GM19023 (cell line): ENCODE results near the gene REEP5.
"Not testable (repeated sequence)": the region's sequence is repeated elsewhere in the genome, so short reads cannot be mapped to it uniquely, and the experiment has no call there.

Experiments used
- ATAC-seq: cut with Tn5 transposase; IDR thresholded peaks from one replicate; pipeline ENCODE4 v1.9.1; 2021; ENCODE audit warnings: mild to moderate bottlenecking, moderate library complexity; ENCODE audit not compliant: unreplicated experiment

The REEP5 gene

DNA sequence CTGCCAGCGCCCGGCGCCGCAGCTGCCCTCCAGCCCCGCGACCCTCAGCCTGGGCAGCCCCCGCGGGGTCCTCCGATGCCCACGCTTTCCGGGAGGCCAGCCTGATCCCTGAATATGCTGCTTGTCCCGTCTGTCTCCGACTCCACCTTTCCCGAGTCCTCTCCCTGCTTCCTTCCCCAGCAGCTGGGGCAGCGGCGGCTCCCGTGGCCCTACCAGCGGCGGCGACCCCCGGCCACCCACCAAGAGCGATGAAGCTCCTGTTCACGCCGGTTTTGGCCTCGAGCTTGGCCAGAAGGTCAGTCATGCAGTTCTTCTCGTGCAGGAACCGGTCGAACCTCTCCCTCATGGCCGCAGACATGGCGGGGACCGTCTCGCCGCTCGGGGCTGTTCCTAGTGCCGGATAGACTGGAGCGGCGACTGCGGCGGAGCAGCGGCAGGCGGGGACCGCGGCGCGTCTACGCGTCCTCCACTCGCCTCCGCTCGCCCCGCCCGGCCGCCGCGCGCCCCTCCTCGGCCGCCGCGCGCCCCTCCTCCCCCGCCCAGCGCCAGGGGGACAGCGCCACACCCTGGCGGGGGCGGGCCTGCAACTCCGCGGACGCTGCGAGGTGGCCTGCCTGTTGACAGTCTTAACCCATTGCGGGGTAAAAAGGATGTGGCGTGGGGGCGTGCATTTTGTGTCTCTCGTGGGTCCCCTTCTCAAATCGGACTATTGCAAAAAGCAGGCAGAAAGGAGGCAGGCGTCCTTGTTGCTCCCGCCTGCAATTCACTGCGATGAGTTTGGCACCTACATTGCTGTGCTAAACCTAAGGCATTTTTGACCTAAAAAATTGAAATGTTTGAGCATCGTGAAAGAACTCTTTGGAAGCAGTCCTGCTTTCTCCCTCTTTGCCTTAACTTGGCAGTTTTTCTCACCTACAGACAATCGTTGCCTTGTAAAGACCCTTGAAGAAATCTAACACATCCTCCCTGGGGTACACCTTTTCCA lies at the start of gene REEP5:
Gene REEP5 (minus strand): TSS at position 395 of the 985 bp plus-strand sequence. CDS start 37 bp downstream, at position 358.
- peak; percentile 70 for ATAC-seq

DNA sequence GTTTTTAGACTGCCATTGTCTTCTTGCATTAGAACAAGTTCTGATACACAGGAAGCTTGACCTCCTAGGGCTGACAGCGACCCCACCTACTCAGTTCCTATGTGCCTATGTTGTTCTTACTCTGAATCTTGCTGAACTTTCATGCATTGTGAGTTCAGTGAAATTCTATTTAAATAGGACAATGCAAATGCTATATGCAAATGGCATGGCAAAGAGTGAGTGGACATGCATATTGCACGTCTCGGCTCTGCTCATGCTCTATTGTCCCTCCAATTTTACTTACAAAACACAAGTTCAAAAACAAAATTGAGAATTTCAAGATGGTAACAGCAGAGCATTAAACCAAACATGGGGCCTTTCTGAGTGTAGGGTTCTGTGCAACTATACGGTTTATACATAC lies 49.2 kb upstream of the REEP5 start:
- no peak for ATAC-seq

DNA sequence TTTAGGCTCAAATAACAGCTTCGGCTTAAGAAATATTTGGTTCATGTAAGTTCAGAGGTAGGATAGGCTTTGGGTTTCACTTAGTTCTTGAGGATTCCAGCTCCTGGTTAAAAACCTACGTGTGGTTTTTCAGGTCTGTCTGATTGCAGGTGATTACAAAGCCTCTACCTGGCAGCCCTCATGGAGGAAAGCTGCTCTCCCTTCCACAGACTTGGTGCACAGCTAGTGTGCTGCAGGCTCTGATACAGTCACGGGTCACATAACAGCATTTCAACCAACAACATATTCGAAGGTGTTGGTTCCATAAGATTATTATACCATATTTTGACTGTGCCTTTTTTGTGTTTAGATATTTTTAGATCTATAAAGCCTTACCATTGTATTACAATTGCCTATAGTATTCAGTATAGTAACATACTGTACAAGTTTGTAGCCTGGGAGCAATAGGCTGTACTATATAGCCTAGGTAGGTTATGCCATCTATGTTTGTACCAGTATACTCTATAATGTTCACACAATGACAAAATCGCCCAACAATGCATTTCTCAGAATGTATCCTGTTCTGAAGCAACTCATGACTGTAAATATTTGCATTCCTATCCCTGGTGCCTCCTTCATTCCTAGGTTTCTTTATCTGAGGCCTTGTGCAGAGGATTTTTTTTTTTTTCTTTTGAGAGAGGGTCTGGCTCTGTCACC lies 46.5 kb upstream of the REEP5 start:
- ATAC-seq: no peak

DNA sequence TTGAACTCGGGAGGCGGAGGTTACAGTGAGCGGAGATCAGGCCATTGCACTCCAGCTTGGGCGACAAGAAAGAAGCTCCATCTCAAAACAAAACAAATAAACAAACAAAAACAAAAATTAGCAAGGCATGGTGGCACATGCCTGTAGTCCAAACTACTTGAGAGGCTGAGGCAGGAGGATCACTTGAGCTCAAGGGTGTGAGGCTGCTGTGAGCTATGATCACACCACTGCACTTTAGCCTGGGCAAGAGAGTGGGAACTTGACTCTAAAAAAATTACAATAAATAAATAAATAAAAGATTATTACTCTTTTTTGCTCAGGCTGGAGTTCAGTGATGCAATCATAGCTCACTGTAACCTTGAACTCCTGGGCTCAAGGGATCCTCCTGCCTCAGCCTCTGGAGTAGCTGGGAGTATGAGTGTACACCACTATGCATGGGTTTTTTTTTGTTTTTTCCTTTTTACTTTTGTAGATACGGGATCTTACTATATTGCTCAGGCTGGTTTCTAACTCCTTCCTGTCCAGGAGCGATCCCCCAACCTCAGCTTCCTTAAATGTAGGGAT lies 45.6 kb upstream of the REEP5 start:
- ATAC-seq: no peak

DNA sequence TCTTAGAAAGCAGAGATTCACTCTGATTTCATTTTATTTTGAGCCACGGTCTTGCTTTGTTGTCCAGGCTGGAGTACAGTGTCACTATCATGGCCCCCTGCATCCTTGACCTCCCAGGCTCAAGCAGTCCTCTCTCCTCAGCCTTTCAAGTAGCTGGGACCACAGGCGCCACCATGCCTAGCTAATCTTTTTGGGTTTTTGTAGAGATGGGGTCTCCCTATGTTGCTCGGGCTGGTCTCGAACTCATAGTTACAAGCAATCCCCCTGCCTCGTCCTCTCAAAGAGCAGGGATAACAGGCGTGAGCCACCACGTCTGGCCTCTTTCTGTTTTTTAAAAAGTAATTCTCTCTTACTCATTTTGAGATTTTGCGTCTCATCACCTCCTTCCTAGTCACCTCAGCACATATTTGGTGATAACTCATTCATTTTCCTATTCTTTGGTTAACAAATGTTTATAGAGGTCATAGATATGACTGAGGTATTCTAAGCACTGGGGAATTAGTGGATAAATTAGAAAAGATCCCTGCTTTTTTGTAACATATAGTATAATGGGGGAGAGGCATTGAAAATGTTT lies 43.8 kb upstream of the REEP5 start:
- no peak for ATAC-seq

DNA sequence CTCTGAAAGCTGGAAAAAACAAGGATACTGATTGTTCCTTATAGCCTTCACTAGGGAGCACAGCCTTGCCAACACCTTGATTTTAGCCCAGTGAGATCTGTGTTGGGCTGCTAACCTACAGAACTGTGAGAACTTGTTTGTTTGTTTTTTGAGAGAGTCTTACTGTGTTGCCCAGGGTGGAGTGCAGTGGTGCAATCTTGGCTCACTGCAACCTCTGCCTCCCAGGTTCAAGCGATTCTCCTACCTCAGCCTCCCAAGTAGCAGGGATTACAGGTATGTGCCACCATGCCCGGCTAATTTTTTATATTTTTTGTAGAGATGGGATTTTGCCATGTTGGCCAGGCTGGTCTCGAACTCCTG lies 41.3 kb upstream of the REEP5 start:
- ATAC-seq: not testable (repeated sequence)

DNA sequence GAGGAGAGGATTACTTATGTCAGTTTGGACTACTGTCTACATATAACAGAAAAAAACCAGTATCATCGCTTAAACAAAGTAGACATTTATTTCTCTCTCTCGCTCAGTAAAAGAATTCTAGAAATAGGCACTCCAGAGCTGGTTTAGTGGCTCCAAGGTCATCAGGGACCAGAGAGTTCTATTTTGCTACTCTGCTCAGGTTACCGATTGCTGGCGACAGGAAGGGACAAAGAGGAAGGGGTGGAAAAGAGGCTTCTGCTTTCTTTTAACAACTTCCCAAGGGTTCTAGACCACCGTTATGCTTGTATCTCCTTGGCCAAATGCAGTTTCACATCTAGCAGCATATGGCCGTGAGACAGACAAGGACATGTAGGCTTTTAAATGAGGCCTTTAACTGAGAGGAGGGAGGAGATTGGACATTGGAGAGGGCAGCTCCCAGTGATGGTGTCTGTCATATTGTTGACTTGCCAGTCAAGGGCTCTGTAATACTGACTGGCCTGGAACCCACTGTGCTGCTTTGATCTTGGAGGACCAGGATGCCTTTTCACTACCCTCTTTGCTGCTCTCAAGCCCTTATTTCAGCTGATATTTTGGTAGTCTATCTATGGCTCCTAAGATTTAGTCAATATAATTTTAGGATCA lies 39.0 kb upstream of the REEP5 start:
- ATAC-seq: no peak

DNA sequence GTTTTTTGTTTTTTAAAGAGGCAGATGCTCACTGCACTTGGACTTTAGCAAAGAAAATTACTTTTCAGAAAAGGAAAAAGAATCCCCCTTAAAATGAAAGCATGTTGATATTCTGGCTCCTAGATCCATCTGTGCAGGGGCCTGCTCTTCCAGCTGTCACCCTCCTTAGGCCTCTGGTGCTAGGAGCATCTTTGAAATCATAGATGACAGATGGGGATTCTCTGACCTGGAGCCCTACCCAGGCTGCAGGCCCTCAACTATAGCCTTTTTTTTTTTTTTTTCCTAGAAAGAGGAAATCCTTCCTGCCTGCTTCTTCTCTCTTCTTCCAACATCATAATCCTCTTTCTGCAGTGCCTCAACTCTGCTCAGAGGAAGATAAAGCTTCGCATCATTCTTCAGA lies 38.3 kb upstream of the REEP5 start:
- ATAC-seq: no peak

DNA sequence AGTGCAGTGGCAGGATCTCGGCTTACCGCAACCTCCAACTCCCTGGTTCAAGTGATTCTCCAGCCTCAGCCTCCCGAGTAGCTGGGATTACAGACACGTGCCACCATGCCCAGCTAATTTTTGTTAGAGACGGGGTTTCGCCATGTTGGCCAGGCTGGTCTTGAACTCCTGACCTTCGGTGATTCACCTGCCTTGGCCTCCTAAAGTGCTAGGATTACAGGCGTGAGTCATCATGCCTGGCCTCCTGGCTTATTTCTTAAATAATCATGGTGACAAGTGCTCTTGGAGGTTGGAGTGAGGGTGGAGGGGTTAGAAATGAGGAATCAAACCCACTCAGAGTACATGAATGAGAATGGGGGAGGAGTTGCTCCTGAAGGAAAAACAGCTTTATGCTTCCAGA lies 37.8 kb upstream of the REEP5 start:
- not testable (repeated sequence) for ATAC-seq

DNA sequence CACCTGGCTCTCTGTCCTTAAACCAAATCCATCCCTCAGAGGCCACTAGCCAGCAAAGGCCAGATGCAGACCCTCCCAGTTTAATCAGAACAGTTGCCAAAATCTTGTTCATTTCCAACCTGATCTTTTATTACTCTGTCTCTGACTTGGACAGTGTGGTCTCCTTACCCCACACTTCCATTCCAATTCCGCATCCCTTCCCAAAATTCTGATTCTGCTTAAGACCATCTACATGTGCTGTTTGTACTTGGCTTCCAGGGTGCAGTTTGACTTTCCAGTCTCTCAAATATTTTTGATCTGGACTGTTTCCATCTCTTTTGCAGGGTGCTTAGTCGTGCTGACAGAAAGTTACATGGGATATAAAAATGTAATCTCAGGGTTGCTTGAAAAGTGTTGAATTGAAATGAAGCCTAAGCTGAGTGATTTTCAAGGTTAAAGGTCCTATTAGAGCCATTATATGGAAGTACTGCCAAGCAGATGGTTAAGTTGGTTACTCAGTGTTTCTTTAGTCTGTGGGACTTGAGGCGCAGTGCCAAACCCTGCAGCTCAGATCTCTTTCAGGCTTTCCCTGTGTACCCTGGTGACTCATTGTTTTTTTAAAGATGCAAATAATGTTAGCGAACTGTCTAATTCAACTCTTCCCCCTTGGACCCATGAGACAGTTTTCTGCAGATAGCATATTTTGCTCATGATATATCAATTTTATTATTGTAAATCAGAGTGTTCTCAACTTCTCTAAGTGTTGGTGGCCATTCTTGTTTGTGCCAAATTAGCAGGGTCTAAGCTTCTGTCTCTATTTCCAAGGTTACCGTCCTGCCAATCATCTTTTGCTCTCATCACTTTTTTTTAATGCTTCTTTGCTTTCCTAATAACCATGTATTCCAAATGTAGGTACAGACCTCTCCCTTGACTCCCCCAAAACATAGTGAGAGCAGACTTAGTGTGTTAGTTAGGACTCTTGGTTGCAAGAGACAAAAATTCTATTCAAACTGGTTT lies 36.4 kb upstream of the REEP5 start:
- peak; percentile 77 for ATAC-seq

DNA sequence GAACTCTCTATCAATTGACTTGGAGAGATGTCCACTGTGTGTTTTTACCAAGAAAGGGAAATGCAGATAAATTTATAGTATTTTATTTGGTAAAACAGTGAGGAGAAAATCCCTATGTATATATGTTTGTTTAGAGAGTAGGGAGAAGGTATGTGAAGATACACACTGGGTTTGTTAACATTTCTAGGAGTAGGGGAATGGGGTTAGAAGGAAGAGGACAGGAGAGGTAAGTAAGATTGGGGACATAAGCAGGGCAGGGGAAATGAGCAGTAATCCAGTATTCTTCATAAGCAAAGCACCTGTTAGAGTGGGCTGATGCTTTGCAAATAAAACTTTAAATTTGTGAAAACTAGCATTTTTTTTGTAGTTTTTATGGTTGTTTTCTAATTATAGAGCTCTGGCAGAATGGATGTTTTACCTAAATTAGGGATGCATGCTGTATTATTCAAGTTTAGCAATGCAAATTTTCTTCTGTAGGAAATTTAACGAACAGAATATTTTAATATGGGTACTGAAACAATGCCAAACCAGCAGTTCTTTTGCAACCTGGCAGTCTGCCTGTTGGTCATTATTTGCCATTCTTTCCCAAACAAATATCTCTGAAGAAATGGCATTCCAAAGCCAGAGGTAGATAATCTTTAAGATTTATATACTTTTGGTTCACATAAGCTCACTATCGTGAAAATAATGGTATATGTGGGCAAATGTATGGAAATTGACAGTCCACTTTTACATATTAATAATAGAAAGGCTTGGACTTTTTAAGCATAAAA lies 35.2 kb upstream of the REEP5 start:
- no peak for ATAC-seq

DNA sequence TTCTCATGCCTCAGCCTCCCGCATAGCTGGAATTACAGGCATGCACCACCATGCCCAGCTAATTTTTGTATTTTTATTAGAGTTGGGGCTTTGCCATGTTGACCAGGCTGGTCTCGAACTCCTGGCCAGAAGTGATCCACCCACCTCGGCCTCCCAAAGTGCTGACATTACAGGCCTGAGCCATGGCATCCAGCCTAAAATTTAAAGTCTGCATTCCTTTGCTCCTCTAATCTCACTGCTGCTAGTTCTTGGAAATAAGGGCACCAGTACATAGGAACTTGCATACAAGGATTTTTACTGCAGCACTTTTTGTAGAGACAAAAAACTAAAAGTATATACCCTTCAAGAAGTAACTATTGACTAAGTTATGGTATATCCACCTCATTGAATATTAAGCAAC lies 34.6 kb upstream of the REEP5 start:
- ATAC-seq: no peak

DNA sequence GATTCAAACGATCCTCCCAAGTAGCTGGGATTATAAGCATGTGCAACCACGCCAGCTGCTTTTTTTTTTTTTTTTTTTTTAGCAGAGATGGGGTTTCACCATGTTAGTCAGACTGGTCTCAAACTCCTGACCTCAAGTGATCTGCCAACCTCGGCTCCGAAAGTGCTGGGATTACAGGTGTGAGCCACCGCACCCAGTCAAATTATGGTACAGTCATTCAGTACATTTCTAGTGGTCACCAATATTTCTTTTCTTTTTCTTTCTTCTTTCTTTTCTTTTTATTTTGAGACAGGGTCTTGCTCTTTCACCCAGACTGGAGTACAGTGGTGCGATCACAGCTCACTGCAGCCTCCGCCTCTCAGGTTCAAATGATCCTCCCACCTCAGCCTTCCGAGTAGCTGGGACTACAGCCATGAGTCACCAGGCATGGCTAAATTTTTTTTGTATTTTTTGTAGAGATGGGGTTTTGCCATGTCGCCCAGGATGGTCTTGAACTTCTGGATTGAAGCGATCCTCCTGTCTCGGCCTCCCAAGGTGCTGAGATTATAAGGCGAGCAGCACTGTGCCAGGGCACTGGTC lies 29.2 kb upstream of the REEP5 start:
- peak; percentile 87 for ATAC-seq

DNA sequence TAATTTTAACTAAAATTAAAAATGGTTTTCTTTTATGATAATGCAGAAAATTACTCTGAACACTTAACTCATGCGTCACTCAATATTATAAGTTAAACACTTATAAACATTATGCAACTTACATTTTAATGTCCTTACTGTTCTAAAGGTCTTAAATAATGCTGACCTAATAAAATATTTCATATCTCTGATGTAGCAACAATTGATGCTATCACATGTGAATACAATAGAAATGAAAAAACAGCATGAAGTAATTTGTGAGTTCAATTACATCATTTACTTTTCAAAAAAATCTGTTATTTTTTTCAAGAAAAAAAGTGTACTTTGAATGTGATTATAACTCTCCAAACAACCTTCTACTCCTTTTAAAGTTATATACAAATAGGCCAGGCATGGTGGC lies 26.4 kb upstream of the REEP5 start:
- no peak for ATAC-seq

DNA sequence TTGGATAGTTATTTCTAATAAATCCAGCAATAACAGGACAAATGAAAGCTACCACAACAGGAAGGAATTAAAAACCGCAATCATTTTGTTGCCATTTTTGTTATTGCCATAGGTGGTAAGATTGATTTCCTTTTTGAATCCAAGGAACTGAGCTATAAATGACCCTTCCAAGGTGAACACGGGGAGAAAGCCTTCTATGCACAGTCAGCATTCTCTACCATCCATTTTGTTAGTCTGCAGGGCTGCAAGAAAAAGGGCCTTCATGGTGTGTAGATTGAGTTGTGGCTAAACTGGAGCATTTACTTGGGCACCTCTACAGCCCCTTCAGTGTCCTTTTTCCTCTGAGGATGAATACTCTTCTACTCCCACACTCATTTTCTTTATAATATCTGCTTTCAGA lies 18.6 kb upstream of the REEP5 start:
- ATAC-seq: no peak

DNA sequence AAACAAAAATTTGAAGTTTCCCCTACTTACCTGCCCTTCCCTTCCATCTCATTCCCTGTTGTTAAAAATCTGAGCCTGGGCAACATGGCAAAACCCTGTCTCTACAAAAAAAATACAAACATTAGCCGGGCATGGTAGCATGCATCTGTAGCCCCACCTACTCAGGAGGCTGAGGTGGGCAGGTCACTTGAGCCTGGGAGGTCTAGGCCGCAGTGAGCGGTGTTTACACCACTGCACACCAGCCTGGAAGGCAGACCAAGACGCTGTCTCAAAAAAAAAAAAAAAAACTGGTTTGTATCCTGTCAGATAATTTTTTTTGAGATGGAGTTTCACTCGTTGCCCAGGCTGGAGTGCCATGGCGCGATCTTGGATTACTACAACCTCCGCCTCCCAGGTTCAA lies 16.3 kb upstream of the REEP5 start:
- no peak for ATAC-seq

DNA sequence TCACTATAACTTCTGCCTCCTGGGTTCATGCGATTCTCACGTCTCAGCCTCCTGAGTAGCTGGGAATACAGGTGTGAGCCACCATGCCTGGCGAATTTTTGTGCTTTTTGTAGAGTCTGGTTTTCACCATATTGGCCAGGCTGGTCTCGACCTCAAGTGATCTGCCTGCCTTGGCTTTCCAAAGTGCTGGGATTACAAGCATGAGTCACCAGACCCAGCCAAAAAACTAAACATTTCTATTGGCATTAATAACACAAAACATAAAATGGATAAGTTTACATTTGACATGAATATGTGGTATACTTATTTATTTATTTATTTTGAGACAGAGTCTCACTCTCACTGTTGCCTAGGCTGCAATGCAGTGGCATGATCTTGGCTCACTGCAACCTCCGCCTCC lies 13.6 kb upstream of the REEP5 start:
- no peak for ATAC-seq

DNA sequence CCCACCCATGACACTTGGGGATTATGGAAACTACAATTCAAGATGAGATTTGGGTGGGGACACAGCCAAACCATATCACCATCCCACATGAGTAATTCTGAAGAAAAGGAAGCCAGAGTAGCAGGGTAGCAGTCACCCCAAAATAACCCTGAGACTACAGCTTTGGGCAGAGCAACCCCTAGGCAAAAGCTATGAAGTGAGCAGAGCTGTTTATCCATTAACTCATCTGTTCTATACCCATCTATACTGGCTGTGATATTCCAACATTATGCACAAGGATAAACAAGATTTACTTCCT lies 12.3 kb upstream of the REEP5 start:
- no peak for ATAC-seq
